ENCODE data around the gene IFT25.

IFT25 gene

DNA sequence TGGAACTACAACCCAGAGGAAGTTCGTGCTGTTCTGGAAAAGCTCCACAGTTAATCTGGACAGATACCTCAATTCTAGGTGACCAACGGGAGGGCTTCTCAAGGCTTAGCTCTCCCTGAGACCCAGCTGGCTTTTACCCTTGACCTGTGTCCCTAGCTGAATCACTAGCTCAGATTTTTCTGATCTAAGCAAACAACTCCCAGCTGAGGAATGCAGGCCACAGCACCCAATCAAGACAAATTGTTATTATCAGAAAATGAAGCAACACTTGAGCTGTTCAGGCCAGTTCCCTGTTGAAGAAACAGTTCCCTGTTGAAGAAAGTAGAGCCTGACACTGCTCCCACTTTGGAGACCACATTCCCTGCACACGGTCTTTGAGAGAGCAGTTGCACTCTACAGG is 35.6 kb downstream of the IFT25 start:
- no peak for DNase-seq (ENCODE audit: low read depth, low spot score)
- in situ Hi-C loops (cut with HindIII; ENCODE audit: low sequenced_read_pairs): no loop called here
- no peak overlapping the region for H3K4me3 ChIP-seq (ENCODE audit: low read depth, low read length)
- TF ChIP-seq, protein P1, sequence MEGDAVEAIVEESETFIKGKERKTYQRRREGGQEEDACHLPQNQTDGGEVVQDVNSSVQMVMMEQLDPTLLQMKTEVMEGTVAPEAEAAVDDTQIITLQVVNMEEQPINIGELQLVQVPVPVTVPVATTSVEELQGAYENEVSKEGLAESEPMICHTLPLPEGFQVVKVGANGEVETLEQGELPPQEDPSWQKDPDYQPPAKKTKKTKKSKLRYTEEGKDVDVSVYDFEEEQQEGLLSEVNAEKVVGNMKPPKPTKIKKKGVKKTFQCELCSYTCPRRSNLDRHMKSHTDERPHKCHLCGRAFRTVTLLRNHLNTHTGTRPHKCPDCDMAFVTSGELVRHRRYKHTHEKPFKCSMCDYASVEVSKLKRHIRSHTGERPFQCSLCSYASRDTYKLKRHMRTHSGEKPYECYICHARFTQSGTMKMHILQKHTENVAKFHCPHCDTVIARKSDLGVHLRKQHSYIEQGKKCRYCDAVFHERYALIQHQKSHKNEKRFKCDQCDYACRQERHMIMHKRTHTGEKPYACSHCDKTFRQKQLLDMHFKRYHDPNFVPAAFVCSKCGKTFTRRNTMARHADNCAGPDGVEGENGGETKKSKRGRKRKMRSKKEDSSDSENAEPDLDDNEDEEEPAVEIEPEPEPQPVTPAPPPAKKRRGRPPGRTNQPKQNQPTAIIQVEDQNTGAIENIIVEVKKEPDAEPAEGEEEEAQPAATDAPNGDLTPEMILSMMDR (IDR thresholded peaks at IDR 0.05; ENCODE audit: low read depth, low read length): no peak

DNA sequence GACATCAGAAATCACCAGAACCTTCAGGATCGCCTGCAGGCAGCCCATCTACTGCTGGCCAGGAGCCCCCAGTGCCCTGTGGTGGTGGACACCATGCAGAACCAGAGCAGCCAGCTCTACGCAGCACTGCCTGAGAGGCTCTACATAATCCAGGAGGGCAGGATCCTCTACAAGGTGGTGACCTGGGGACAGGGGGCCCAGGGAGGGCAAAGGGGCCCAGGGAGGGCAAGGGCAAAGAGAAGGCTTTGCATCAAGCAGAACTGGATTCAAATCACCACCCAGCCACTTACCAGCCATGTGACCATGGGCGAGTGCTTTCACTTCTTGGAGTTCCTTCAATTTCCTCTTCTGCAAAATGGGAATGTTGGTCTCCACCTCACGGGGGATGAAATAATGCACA is 39.4 kb downstream of the IFT25 start:
- DNase-seq (ENCODE audit: low read depth, low spot score): no peak
- TF ChIP-seq, protein P1 (IDR thresholded peaks at IDR 0.05; ENCODE audit: low read depth, low read length): no peak
- in situ Hi-C loops (cut with HindIII; ENCODE audit: low sequenced_read_pairs): no loop called here
- no peak overlapping the region for H3K4me3 ChIP-seq (ENCODE audit: low read depth, low read length)

DNA sequence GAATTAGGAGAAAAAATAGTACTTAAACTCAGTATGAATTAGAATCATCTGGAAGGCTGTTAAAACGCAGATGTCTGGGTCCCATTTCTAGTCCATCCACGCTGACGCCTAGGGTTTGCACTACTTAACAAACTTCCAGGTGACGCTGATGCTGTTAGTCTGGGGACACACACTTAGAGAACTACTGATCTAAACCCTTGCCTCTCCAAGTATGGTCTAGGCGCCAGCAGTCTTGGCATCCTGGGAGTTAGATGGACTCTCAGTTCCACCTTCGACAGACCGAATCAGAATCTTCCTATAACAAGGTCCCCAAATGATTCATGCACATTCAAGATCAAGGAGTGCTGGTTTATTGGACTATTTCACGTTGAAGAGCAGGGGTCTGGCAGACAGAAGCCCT is 40.0 kb downstream of the IFT25 start:
- in situ Hi-C loops (cut with HindIII; ENCODE audit: low sequenced_read_pairs): no loop called here
- H3K4me3 ChIP-seq (ENCODE audit: low read depth, low read length): no peak overlapping the region
- TF ChIP-seq, protein P1 (IDR thresholded peaks at IDR 0.05; ENCODE audit: low read depth, low read length): no peak
- DNase-seq (ENCODE audit: low read depth, low spot score): no peak

DNA sequence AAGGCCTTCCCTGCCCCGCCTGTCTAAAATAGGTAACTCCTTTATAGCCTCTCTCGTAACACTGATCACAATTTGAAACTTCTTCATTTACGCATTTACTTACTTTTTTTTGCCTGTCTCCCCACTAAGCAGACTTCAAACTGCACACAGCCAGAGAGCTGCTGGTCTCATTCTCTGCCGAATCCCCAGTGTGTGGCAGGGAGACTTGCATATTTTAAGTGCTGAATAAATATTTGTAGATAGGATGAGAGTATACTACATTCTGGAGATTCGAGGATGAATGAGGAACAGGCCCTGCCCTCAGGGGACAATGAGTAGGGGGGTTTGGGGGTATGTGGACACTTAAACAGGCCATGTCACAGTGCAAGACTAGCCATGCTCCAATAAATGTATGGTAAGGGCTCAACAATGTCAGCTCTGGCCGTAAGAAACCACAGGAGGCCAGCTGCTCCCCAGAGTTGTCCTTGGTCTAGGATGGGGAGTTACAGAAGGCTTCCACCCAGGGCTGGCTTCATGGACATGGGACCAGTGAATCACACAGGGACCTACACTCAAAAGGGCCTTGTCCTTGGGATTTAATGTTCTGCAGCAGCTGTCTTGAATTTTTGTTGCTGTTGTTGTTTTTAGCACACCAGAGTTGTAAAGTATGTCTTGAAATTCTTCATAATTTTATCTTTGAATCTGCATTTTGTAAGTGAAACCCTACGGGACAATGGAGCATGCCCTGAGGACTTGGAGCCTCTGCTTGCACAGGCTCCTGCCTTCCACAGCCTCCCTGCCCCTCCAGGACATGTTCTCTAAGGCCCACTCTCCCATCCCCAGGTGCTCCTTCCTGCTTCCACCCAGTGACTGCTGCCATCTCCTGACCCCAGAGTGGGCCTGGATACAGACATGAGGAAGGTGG is 43.0 kb downstream of the IFT25 start:
- in situ Hi-C loops (cut with HindIII; ENCODE audit: low sequenced_read_pairs): no loop called here
- DNase-seq (ENCODE audit: low read depth, low spot score): no peak
- no peak overlapping the region for H3K4me3 ChIP-seq (ENCODE audit: low read depth, low read length)
- TF ChIP-seq, protein P1 (IDR thresholded peaks at IDR 0.05; ENCODE audit: low read depth, low read length): no peak

DNA sequence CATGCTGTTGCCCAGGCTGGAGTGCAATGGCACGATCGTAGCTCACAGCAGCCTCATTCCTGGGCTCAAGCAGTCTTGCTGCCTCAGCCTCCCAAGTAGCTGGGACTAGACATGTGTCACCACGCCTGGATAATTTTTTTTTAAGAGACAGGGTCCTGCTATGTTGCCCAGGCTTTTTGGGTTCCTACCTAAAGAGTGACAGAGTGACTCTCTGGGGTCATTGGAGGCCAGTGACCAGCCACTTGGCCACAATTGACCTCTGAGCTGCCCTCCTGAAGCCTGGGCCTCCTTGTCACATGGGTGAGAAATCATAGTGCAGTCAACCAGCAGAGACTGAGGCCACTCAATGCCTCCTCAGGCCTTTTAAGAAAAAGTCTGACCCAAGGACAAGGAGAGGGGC is 45.8 kb downstream of the IFT25 start:
- in situ Hi-C loops (cut with HindIII; ENCODE audit: low sequenced_read_pairs): no loop called here

DNA sequence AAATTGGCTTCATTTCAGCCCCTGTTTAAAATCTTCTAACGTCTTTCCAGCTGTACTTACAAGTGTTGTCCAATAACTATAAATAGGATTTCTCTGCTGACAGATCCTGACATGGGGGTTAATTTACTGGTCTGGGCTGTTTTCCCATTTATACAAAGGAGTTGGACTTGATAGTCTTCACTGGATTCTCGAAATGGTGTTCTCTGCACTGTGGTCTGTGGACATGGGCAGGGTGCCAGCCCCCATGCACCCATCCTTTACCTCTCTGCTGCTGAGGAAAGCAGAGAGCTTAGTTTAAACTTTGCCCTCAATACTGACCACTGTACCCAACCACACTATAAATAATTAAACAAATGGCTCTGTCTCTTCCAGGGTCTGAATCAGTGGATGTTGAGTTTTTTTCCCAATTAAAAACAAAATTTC is 46.3 kb downstream of the IFT25 start:
- TF ChIP-seq, protein P1 (IDR thresholded peaks at IDR 0.05; ENCODE audit: low read depth, low read length): no peak
- peak; percentile 87 for DNase-seq (ENCODE audit: low read depth, low spot score)
- no peak overlapping the region for H3K4me3 ChIP-seq (ENCODE audit: low read depth, low read length)
- in situ Hi-C loops (cut with HindIII; ENCODE audit: low sequenced_read_pairs): no loop called here

More for the DNA sequence above, 45.8 kb downstream of the IFT25 start:
- no peak overlapping the region for H3K4me3 ChIP-seq (ENCODE audit: low read depth, low read length)
- no peak for DNase-seq (ENCODE audit: low read depth, low spot score)
- TF ChIP-seq, protein P1 (IDR thresholded peaks at IDR 0.05; ENCODE audit: low read depth, low read length): no peak
